WTC11 (cell line): ENCODE data around the gene DUSP18. TPM values are rescaled to one million over a fixed set of nuclear protein-coding genes. Genes with fewer than 3 reads are reported as not detected.

Experiments
- ATAC-seq: fragments of 200-7000 bp; cut with Tn5 transposase; 2 replicates; pipeline ENCODE4 v1.10.0; 2021; ENCODE audit warnings: mild to moderate bottlenecking, moderate library complexity
- CTCF ChIA-PET: fragments of 300-600 bp; sonication (Branson Sonifier 250); formaldehyde crosslinking; loops from one replicate; lab custom pipeline; 2021; ENCODE audit warnings: antibody characterized with exemption; lab: Charles Lee
- POLR2A ChIA-PET: fragments of 350-600 bp; sonication (Branson Sonifier 250); formaldehyde crosslinking; loops from one replicate; lab custom pipeline; 2021; ENCODE audit warnings: antibody characterized with exemption; lab: Charles Lee
- DNase-seq: peaks from one replicate; pipeline ENCODE4 v3.0.0; 2021; ENCODE audit warnings: low spot score
- H3K27ac Mint-ChIP-seq: 2 replicates; pipeline ENCODE4 v1.8.0; 2021; ENCODE audit warnings: mixed read lengths
- H3K27me3 Mint-ChIP-seq: 2 replicates; pipeline ENCODE4 v1.8.0; 2021; ENCODE audit warnings: low read depth, mild to moderate bottlenecking, moderate library complexity, mixed read lengths
- H3K36me3 Mint-ChIP-seq: 2 replicates; pipeline ENCODE4 v1.8.0; 2021; ENCODE audit warnings: mixed read lengths
- H3K4me1 Mint-ChIP-seq: 2 replicates; pipeline ENCODE4 v1.8.0; 2022; ENCODE audit warnings: mixed read lengths
- H3K4me3 Mint-ChIP-seq: 2 replicates; pipeline ENCODE4 v1.8.0; 2021; ENCODE audit warnings: mild to moderate bottlenecking, moderate library complexity, mixed read lengths
- H3K9me3 Mint-ChIP-seq: 2 replicates; pipeline ENCODE4 v1.8.0; 2021; ENCODE audit warnings: mixed read lengths
- ATF2 ChIP-seq: sonication (generic); formaldehyde crosslinking; IDR thresholded peaks from 2 replicates; pipeline ENCODE4 v1.8.1; 2022; ENCODE audit warnings: low read depth, missing genetic modification reagents, borderline replicate concordance
- CREM ChIP-seq: sonication (generic); formaldehyde crosslinking; IDR thresholded peaks from 2 replicates; pipeline ENCODE4 v1.8.1; 2022; ENCODE audit warnings: mild to moderate bottlenecking, missing genetic modification reagents, moderate library complexity
- ETV6 ChIP-seq: sonication (generic); formaldehyde crosslinking; IDR thresholded peaks from 2 replicates; pipeline ENCODE4 v1.8.1; 2022; ENCODE audit warnings: mild to moderate bottlenecking, missing genetic modification reagents
- FOXJ3 ChIP-seq: sonication (generic); formaldehyde crosslinking; IDR thresholded peaks from 2 replicates; pipeline ENCODE4 v1.9.0; 2021; ENCODE audit warnings: missing genetic modification reagents, mild to moderate bottlenecking, borderline replicate concordance
- MAX ChIP-seq: sonication (generic); formaldehyde crosslinking; IDR thresholded peaks from 2 replicates; pipeline ENCODE4 v1.8.0; 2022; ENCODE audit warnings: mild to moderate bottlenecking, missing genetic modification reagents
- NFE2L1 ChIP-seq: sonication (generic); formaldehyde crosslinking; IDR thresholded peaks from 2 replicates; pipeline ENCODE4 v1.8.1; 2023; ENCODE audit warnings: missing genetic modification reagents
- NR2C2 ChIP-seq: sonication (generic); formaldehyde crosslinking; IDR thresholded peaks from 2 replicates; pipeline ENCODE4 v1.8.0; 2022; ENCODE audit warnings: mild to moderate bottlenecking, missing genetic modification reagents
- NR3C1 ChIP-seq: sonication (generic); formaldehyde crosslinking; conservative IDR thresholded peaks from 2 replicates; pipeline ENCODE4 v1.8.1; 2023; ENCODE audit warnings: low read depth, mild to moderate bottlenecking, missing genetic modification reagents
- PRRX2 ChIP-seq: fragments of 250-450 bp; sonication (Bioruptor Pico); IDR thresholded peaks from 2 replicates; pipeline ENCODE4 v1.8.0; 2021; ENCODE audit warnings: mild to moderate bottlenecking
- SMAD3 ChIP-seq: sonication (generic); formaldehyde crosslinking; IDR thresholded peaks from 2 replicates; pipeline ENCODE4 v1.8.0; 2022; ENCODE audit warnings: missing genetic modification reagents, mild to moderate bottlenecking, borderline replicate concordance
- SOX15 ChIP-seq: fragments of 250-450 bp; sonication (Bioruptor Pico); IDR thresholded peaks from 2 replicates; pipeline ENCODE4 v1.9.0; 2021; ENCODE audit warnings: mild to moderate bottlenecking
- TEAD1 ChIP-seq: sonication (generic); formaldehyde crosslinking; IDR thresholded peaks from 2 replicates; pipeline ENCODE4 v1.8.0; 2022; ENCODE audit warnings: mild to moderate bottlenecking, missing genetic modification reagents
- ZNF219 ChIP-seq: sonication (generic); formaldehyde crosslinking; IDR thresholded peaks from 2 replicates; pipeline ENCODE4 v1.8.0; 2023; ENCODE audit warnings: missing genetic modification reagents, mild to moderate bottlenecking, borderline replicate concordance
- total RNA-seq: library from RNA; stranded (reverse); gene quantifications from 3 replicates; pipeline ENCODE4 v1.2.3, GENCODE V29; 2021
- TF ChIP-seq, protein P1 (sequence below): fragments of 250-450 bp; sonication (Bioruptor Pico); conservative IDR thresholded peaks from 2 replicates; pipeline ENCODE4 v1.9.0; 2021; ENCODE audit warnings: mild to moderate bottlenecking

The DUSP18 gene
- total RNA-seq, 1 experiment from 2014 or later = 4.3 TPM

DNA sequence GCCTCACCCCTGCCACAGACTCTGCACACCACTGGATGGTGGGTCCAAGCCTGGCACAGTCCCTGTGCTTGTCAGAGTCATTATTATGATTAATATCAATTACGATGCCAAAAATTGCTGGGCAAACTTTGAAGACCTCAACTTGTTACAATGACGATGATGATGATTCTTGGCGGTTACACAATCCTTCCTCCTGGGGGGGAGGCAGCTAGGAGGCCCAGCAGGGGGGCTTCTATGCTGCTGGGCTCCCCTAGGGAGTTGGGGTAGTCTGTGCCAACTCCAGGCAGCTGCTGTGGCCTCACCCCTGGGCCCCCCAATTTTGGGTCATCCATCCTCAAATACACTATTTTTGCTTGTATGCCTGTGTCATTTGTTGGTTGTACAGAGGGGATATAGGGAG is 20.1 kb downstream of the DUSP18 start:
- TF ChIP-seq NR3C1 (CRISPR knock-in tag) (no peak), MAX (CRISPR knock-in tag) (no peak), ZNF219 (CRISPR knock-in tag) (no peak), ATF2 (no peak), SOX15 (CRISPR knock-in tag) (no peak), CREM (CRISPR knock-in tag) (no peak), SMAD3 (CRISPR knock-in tag) (no peak)
- TF ChIP-seq, protein P1, sequence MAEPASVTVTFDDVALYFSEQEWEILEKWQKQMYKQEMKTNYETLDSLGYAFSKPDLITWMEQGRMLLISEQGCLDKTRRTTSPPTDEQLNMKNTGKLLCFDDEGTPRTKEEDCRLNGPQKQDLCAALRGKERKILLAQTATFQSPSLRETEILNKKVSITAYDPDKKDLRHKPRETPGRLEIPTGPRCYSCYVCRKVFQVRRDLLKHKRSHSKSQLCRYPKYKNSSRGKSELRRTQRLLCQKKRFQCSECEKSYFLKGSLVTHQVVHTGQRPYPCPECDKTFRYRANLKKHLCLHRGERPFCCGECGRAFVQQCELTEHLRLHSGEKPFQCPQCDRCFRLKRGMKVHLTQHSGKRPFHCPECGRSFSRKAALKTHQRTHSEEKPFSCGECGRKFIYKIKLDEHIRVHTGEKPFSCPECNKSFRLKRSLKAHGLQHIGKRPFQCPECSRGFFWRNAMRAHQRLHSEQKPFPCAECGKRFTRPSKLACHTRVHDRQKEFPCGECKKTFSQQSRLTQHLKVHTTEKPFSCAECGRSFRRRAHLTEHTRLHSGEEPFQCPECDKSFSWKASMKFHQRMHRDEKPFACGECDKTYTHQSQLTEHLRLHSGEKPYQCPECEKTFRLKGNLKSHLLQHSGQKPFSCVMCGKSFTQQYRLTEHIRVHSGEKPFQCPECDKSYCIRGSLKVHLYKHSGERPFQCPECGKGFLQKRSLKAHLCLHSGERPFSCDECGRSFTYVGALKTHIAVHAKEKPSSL (CRISPR knock-in tag) = no peak
- no peak overlapping the region for H3K4me3 Mint-ChIP-seq
- DNase-seq (no peak), ATAC-seq (no peak)
- ChIA-PET CTCF (interaction anchor here (1.1 to 1.6 kb wide), 2 partner anchors 37 to 108 kb away, joined by 5 to 6 read pairs; no protein-coding TSS in a partner anchor), POLR2A (interaction anchor here (1.1 kb wide), 1 partner anchor 12 kb away, joined by 3 read pairs; the partner anchor contains the start of gene SLC35E4)
- no peak overlapping the region for H3K27ac Mint-ChIP-seq
- peaks cover 7% of the 10 kb centered on the region; the same call in 1 of the 2 replicates for H3K4me1 Mint-ChIP-seq
- H3K36me3 Mint-ChIP-seq = no peaks in the 10 kb centered on the region
- no peaks in the 10 kb centered on the region; the same call in 1 of the 2 replicates for H3K27me3 Mint-ChIP-seq
- H3K9me3 Mint-ChIP-seq = no peaks in the 10 kb centered on the region

- no peaks in the 10 kb centered on the region for H3K36me3 Mint-ChIP-seq
- DNase-seq = no peak
- H3K4me1 Mint-ChIP-seq = peaks cover 3% of the 10 kb centered on the region; the same call in 1 of the 2 replicates
- no peaks in the 10 kb centered on the region for H3K9me3 Mint-ChIP-seq
- H3K27me3 Mint-ChIP-seq = no peaks in the 10 kb centered on the region; the same call in 1 of the 2 replicates
- TF ChIP-seq NFE2L1 (CRISPR knock-in tag) (no peak), PRRX2 (no peak), FOXJ3 (CRISPR knock-in tag) (no peak), SOX15 (CRISPR knock-in tag) (no peak), NR2C2 (CRISPR knock-in tag) (no peak), TEAD1 (CRISPR knock-in tag) (no peak), ETV6 (no peak)
- TF ChIP-seq, protein P1 (CRISPR knock-in tag) = no peak
- TF ChIP-seq, all 79 proteins: peak for 0
- no peak for ATAC-seq
- Mint-ChIP-seq H3K4me3 (no peak overlapping the region), H3K27ac (no peak overlapping the region)
- POLR2A ChIA-PET = no interaction called here
- CTCF ChIA-PET = interaction anchor here (0.9 to 3.3 kb wide), 4 partner anchors 12 to 161 kb away, joined by 3 to 15 read pairs (median 5); partner anchors contain the start of gene SLC35E4
These were observed 21.0 kb downstream of the DUSP18 start for GRCh38 chr22:30646518-30647160.
